Neural progenitor cell (in vitro differentiated cells): ENCODE results near the gene DOCK6. TPM values are rescaled to one million over a fixed set of nuclear protein-coding genes. Genes with fewer than 3 reads are reported as not detected.

ENCODE experiments used
- DNase-seq: peaks from one replicate; pipeline ENCODE4 v3.0.0-alpha.2; 2016; ENCODE audit warnings: low spot score
- H2AFZ ChIP-seq: fragments of 200-600 bp; sonication (generic); replicated peaks from 2 replicates; pipeline ENCODE4 v1.6.1; 2016; ENCODE audit warnings: antibody characterized with exemption
- H3F3A ChIP-seq: fragments of 200-600 bp; sonication (generic); 2 replicates; pipeline ENCODE4 v1.6.1; 2016; ENCODE audit warnings: antibody characterized with exemption, low read depth
- H3K27ac ChIP-seq: fragments of 200-600 bp; sonication (generic); 2 replicates; pipeline ENCODE4 v1.5.1; 2016; ENCODE audit warnings: mild to moderate bottlenecking
- H3K27me3 ChIP-seq: fragments of 200-600 bp; sonication (generic); 2 replicates; pipeline ENCODE4 v1.6.1; 2016; ENCODE audit warnings: mild to moderate bottlenecking, moderate library complexity
- H3K36me3 ChIP-seq: fragments of 200-600 bp; sonication (generic); 2 replicates; pipeline ENCODE4 v1.5.1; 2016
- H3K4me1 ChIP-seq: fragments of 200-600 bp; sonication (generic); 2 replicates; pipeline ENCODE4 v1.6.1; 2016; ENCODE audit warnings: mixed run types
- H3K4me2 ChIP-seq: fragments of 200-600 bp; sonication (generic); 2 replicates; pipeline ENCODE4 v1.6.1; 2016
- H3K4me3 ChIP-seq: fragments of 200-600 bp; sonication (generic); 2 replicates; pipeline ENCODE4 v1.5.1; 2016
- H3K79me2 ChIP-seq: fragments of 200-600 bp; sonication (generic); 2 replicates; pipeline ENCODE4 v1.6.1; 2016; ENCODE audit warnings: low read depth
- H3K9ac ChIP-seq: fragments of 200-600 bp; sonication (generic); 2 replicates; pipeline ENCODE4 v1.6.1; 2016
- H3K9me3 ChIP-seq: fragments of 200-600 bp; sonication (generic); 2 replicates; pipeline ENCODE4 v1.5.1; 2016; ENCODE audit warnings: low read depth
- H4K20me1 ChIP-seq: fragments of 200-600 bp; sonication (generic); 2 replicates; pipeline ENCODE4 v1.6.1; 2016; ENCODE audit warnings: low read depth
- H3K27ac Mint-ChIP-seq: 3 replicates; pipeline ENCODE4 v1.8.0; 2021; ENCODE audit warnings: mixed read lengths
- H3K27me3 Mint-ChIP-seq: 2 replicates; pipeline ENCODE4 v1.8.0; 2022; ENCODE audit warnings: low read depth, mild to moderate bottlenecking, inconsistent platforms, moderate library complexity, mixed read lengths; ENCODE audit not compliant: insufficient read depth
- H3K36me3 Mint-ChIP-seq: 3 replicates; pipeline ENCODE4 v1.8.0; 2021; ENCODE audit warnings: mixed read lengths
- H3K4me1 Mint-ChIP-seq: 3 replicates; pipeline ENCODE4 v1.8.0; 2021; ENCODE audit warnings: mixed read lengths
- H3K4me3 Mint-ChIP-seq: 3 replicates; pipeline ENCODE4 v1.8.0; 2021; ENCODE audit warnings: mild to moderate bottlenecking, moderate library complexity, mixed read lengths
- H3K9me3 Mint-ChIP-seq: 3 replicates; pipeline ENCODE4 v1.8.0; 2020; ENCODE audit warnings: mixed read lengths
- CTCF ChIP-seq: fragments of 200-600 bp; sonication (generic); IDR thresholded peaks from 2 replicates; pipeline ENCODE4 v1.5.1; 2017; ENCODE audit warnings: antibody characterized with exemption, mild to moderate bottlenecking
- EZH2 ChIP-seq: fragments of 200-600 bp; sonication (generic); IDR thresholded peaks from 2 replicates; pipeline ENCODE4 v1.6.1; 2017; ENCODE audit warnings: antibody characterized with exemption, mild to moderate bottlenecking, moderate library complexity
- EZH2phosphoT487 ChIP-seq: fragments of 200-600 bp; sonication (generic); IDR thresholded peaks from 2 replicates; pipeline ENCODE4 v1.6.1; 2017; ENCODE audit warnings: antibody characterized with exemption
- total RNA-seq: library from RNA; depleted of rRNA; stranded (reverse); fragments of >200 nt; gene quantifications from 2 replicates; pipeline ENCODE4 v1.2.3, GENCODE V29; 2015; ENCODE audit warnings: low replicate concordance

Gene DOCK6
- total RNA-seq, 1 donor from 2014 or later = 10.0 TPM

GRCh38 chr19:11286312-11286974 lies 24.1 kb upstream of the DOCK6 start:
- H3K9me3 ChIP-seq = no peaks in the 10 kb centered on the region
- H3F3A ChIP-seq = no peaks in the 10 kb centered on the region
- peaks cover 2% of the 10 kb centered on the region for H3K4me1 Mint-ChIP-seq
- no peak overlapping the region for H3K27ac Mint-ChIP-seq
- no peaks in the 10 kb centered on the region for H3K79me2 ChIP-seq
- no peak overlapping the region for H2AFZ ChIP-seq
- no peak overlapping the region for H3K4me3 Mint-ChIP-seq
- no peak overlapping the region for H3K4me3 ChIP-seq
- H3K36me3 ChIP-seq = no peaks in the 10 kb centered on the region
- H3K9me3 Mint-ChIP-seq = no peaks in the 10 kb centered on the region
- H3K27me3 Mint-ChIP-seq = peaks cover 5% of the 10 kb centered on the region
- TF ChIP-seq EZH2phosphoT487 (no peak), CTCF (no peak), EZH2 (no peak)
- no peaks in the 10 kb centered on the region for H3K27me3 ChIP-seq
- H3K36me3 Mint-ChIP-seq = no peaks in the 10 kb centered on the region
- H4K20me1 ChIP-seq = no peaks in the 10 kb centered on the region
- no peak overlapping the region for H3K27ac ChIP-seq
- DNase-seq = no peak
- H3K4me2 ChIP-seq = no peak overlapping the region
- no peak overlapping the region for H3K9ac ChIP-seq
- no peaks in the 10 kb centered on the region for H3K4me1 ChIP-seq

GRCh38 chr19:11284515-11284914 lies 22.2 kb upstream of the DOCK6 start:
- Mint-ChIP-seq H3K36me3 (no peaks in the 10 kb centered on the region), H3K4me3 (no peak overlapping the region), H3K27me3 (peaks cover 4% of the 10 kb centered on the region), H3K9me3 (peaks cover 2% of the 10 kb centered on the region), H3K4me1 (peaks cover 2% of the 10 kb centered on the region), H3K27ac (no peak overlapping the region)
- H4K20me1 ChIP-seq = no peaks in the 10 kb centered on the region
- H3K27ac ChIP-seq = no peak overlapping the region
- H3K4me3 ChIP-seq = no peak overlapping the region
- H2AFZ ChIP-seq = no peak overlapping the region
- TF ChIP-seq EZH2phosphoT487 (no peak), EZH2 (no peak), CTCF (no peak)
- no peak overlapping the region for H3K9ac ChIP-seq
- no peaks in the 10 kb centered on the region for H3K79me2 ChIP-seq
- no peaks in the 10 kb centered on the region for H3K4me1 ChIP-seq
- no peaks in the 10 kb centered on the region for H3K9me3 ChIP-seq
- no peaks in the 10 kb centered on the region for H3K36me3 ChIP-seq
- H3F3A ChIP-seq = no peaks in the 10 kb centered on the region
- H3K27me3 ChIP-seq = no peaks in the 10 kb centered on the region
- no peak overlapping the region for H3K4me2 ChIP-seq
- DNase-seq = peak; percentile 19

GRCh38 chr19:11281356-11282049 lies 19.2 kb upstream of the DOCK6 start:
- H4K20me1 ChIP-seq = no peaks in the 10 kb centered on the region
- H3K36me3 ChIP-seq = no peaks in the 10 kb centered on the region
- Mint-ChIP-seq H3K9me3 (peaks cover 9% of the 10 kb centered on the region), H3K4me1 (no peaks in the 10 kb centered on the region), H3K27me3 (peaks cover 4% of the 10 kb centered on the region), H3K36me3 (no peaks in the 10 kb centered on the region), H3K27ac (no peak overlapping the region), H3K4me3 (no peak overlapping the region)
- H3K9me3 ChIP-seq = no peaks in the 10 kb centered on the region
- no peaks in the 10 kb centered on the region for H3F3A ChIP-seq
- no peak for TF ChIP-seq EZH2
- TF ChIP-seq EZH2phosphoT487 = no peak
- no peak for TF ChIP-seq CTCF
- no peak overlapping the region for H3K9ac ChIP-seq
- no peak overlapping the region for H2AFZ ChIP-seq
- H3K79me2 ChIP-seq = no peaks in the 10 kb centered on the region
- H3K27ac ChIP-seq = no peak overlapping the region
- no peak for DNase-seq
- H3K27me3 ChIP-seq = no peaks in the 10 kb centered on the region
- no peaks in the 10 kb centered on the region for H3K4me1 ChIP-seq
- no peak overlapping the region for H3K4me2 ChIP-seq
- no peak overlapping the region for H3K4me3 ChIP-seq
